Measurements from ENCODE around the gene KBTBD13.

Gene KBTBD13

GRCh38 chr15:65052956-65053355 lies 23.6 kb upstream of the KBTBD13 start:
- no peak for DNase-seq (ENCODE audit: low spot score)

DNA sequence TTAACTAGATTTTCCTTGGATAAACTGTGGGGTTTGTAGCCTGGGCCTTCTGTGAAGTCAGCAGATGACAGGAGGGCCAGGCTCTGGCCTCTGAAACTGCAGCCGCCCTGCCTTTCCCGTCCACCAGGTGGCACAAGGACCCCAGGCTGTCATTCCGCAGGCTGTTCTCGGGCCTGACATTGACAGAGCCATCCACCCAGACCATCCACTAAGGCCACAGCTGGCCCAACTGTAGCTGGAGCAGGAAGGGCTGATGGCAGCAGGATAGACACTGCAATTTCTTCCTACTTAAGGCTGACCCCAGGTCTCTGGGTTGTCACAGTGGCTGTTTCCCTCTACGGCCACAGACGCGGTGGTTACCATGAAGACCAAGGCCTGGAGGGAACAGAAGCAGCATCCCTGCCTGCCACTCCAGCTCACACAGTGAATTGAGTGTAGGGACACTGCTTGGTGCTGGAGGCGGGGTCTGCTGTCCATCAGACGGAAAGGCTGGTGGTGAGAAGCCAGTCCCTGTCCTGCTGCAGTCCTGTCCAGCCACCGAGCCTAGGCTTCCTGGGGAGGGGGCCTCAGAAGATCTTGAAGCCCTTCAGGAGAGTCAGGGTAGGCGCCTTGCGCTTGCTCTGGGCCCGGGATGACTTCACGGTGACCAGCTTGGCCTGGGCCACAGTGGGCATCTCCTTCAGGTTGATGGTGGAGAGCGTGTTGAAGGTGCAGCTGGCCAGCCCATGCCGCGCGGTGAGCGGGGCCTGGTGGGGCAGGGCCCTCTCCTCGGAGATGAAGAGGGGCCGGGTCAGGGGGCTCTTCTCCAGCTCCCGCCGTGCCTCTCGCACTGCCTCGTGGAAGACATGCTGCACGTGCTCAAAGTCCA lies 22.0 kb upstream of the KBTBD13 start:
- peak; percentile 64 for DNase-seq (ENCODE audit: low spot score)

GRCh38 chr15:65055201-65055870 lies 21.2 kb upstream of the KBTBD13 start:
- DNase-seq (ENCODE audit: low spot score), result no peak

DNA sequence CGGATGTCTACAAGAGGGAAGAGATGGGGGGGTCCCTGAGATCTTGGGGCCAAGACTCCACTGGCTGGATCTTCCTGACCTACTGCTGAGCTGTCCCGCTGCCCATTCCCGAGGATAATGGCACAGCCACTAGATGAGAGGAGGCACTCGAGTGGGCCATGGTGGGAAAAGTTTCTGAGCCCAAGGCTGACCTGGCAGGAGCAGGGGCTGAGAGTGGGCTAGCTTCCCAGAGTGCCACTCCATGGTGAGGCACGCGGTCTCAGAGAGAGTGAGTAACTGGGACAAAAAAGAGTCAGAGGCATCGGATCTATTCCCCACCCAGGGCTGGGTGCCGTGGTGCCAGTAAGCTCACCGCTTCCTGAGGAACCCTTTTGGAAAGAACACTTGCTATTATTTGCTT lies 20.4 kb upstream of the KBTBD13 start:
- DNase-seq (ENCODE audit: low spot score), result no peak

DNA sequence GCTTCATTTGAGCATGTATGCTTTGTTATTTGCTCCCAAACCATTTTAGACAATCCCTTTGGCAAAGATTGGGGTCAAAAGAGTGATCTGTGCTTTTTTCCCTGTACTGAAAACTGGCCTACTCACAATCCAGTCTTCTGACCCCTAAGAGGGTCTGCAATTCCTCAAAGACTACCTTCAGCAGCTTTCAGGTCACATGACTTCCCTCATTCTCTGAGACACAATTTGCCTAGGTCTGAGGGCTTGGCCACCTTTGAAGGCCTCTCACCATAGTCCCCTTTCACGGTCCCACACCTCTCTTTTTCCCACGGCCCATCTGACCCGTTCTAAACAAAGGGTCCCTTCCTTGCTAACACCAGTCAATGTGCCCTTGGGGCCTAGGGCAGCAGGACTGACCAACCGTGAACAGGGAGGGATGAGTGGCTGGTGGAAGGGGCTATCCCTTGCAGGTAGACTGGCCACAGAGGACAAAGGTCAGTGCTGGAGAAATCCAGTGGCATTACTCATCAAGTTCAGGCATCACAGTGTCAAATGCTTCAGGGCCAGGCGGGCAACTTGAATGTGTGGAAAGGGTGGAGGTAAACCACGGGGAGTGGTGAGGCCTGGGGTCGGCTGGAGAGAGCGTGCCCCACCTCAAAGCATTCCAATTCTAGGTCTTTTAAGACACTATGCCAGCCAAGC lies 19.5 kb upstream of the KBTBD13 start:
- no peak for DNase-seq (ENCODE audit: low spot score)

GRCh38 chr15:65057549-65057940 lies 19.0 kb upstream of the KBTBD13 start:
- DNase-seq (ENCODE audit: low spot score), result no peak

- no peak for DNase-seq (ENCODE audit: low spot score)
Observed at GRCh38 chr15:65058394-65059368, 17.9 kb upstream of the KBTBD13 start.

- no peak for DNase-seq (ENCODE audit: low spot score)
Observed at GRCh38 chr15:65059369-65059750, 17.2 kb upstream of the KBTBD13 start.

DNA sequence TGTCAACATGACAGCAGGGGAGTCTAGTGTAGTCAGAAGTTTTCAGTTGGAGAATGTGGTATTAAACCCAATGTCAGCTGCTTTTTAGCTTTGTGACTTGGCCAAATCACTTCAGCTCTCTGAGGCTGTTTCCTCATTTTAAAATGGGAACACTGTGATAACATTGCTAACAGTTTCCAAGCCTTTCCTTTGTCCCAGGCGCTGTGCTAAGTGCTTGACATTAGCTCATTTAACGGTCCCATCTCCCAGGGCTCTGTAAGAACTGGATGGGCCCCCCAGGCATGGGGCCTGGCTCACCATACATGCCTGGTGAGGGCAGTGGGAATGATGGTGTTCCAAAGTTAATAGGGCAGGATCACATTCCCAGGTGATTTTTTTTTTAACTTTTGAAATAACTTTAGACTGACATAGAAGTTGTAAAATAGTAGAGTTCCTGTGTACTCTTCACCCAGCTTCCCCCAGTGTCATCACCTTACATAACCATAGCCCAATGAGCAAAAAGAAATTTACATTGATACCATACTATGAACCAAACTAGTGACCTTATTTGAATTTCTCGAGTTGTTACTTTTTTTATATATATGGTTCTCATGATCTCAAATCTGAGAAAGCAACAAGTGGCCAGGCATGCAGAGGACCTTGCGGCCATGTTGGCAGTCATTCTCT lies 16.5 kb upstream of the KBTBD13 start:
- DNase-seq (ENCODE audit: low spot score), result no peak

DNA sequence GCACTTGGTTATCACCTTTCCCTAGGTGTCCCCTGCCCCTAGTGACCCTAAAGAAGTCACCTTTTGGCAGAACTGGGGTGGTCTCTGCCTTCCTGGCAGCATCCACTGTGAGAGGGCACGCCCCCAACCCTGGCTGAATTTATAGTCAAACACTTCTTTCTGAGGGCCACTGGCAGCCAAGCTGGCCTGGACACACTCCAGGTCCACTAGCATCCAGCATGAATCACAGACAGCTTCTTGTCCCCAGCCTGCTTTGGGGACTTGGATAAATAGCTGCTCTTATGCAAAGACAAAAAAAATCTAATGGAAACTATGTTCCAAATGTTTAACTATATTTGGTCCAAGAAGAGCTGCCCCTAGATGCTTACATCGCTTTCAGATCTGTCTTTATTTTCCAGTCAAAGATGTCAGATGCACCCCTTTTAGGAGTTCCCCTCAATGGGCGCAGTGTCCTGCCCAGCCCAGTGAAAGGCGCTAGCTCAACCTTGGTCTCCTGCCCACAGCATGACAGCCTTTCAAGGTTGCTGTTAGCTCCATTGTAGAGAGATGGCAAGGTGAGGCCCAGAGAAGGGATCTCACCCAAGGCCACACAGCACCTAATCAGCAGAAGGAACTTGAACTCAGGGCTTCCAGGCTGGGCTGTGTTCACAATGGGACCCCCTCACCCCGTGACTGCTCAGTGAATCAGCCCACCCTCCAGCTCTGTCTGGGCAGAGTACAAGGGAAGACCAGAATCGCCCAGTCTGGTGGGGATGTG lies 15.7 kb upstream of the KBTBD13 start:
- peak; percentile 71 for DNase-seq (ENCODE audit: low spot score)

DNA sequence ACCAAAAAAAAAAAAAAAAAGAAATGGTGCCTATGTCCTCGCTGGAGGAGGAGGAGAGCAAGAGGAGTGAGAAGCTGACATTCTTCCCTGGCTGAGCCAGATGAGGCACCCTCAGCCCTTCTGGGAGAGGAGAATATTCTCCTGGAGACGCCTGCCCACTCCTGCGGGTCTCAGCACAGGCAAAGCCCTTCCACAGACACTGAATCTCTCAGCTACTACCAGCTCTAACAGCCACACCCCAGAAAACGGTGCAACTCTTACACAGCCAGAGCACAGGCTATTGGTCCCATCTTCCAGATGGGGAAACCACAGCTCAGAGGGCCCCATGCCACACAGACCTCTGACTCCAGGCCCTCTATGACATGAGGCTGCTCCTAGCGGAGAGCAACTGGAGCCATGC lies 14.5 kb upstream of the KBTBD13 start:
- DNase-seq (ENCODE audit: low spot score), result no peak

DNA sequence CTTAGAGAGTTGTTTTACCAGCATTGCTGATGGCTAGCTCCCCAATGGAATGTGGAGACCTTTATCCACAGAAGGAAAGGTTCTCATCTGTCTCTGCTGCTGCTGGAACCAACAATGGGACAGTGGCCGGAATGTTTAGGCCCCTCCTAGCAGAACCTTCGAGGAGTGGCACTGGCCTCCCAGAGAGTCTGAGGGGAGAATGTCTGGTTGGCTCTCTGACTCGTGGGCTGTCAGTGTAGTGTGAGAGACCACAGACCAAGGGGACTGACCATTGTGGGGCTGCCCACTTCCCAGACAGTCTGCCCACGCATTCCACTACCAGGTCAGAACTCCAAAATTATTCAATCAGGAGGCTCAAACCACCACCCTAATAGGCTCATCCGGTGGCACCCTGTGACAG lies 13.8 kb upstream of the KBTBD13 start:
- DNase-seq (ENCODE audit: low spot score), result no peak

GRCh38 chr15:65066001-65066634 lies 10.4 kb upstream of the KBTBD13 start:
- DNase-seq (ENCODE audit: low spot score), result no peak

DNA sequence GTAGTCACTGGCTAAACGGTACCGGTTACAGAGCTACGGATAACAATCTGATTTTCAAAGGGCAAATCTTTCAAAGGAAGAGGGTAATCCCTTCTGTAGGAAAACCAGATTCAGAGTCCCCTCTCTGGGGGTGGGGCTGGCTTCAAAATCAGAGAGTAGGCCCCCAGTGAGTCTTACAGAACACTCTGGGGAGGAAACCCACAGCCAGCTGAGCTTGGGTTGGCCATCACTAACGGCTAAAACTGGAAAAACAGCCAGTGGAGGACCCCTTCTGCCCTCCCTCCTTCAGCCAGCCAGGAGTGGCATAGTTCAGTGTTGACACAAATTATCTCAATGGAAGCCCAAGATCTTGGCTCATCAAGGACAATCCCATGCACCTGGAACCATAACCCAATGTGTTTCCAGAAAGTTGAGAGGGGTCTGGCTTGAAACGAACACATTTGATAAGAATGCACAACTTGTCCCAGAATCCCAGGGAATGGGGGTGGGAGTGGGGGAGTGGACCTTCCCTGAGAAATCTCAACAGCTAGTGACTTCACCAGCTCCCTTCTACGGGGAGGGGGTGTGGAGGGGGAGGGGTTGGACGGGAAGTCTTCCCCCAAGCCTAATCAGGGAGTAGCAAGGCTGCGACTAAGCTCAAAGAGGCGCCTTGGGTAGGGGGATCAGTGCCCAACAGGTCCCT lies 9.8 kb upstream of the KBTBD13 start:
- no peak for DNase-seq (ENCODE audit: low spot score)

DNA sequence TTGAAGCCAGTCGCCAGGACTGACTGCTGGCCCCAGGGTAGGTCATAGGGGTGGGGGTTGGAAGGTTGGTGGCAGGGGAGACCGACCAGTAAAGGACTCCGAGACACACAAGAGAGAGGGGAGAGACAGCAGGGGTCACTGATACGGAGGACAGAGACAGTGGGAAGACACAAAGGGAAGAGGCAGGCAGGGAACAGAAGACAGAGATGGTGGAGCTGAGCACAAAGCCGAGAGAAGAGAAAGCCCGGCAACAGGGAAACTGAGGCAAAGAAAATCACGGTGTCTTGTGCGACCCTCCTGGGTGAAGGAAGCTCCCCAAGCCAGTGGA lies 9.3 kb upstream of the KBTBD13 start:
- DNase-seq (ENCODE audit: low spot score), result no peak

DNA sequence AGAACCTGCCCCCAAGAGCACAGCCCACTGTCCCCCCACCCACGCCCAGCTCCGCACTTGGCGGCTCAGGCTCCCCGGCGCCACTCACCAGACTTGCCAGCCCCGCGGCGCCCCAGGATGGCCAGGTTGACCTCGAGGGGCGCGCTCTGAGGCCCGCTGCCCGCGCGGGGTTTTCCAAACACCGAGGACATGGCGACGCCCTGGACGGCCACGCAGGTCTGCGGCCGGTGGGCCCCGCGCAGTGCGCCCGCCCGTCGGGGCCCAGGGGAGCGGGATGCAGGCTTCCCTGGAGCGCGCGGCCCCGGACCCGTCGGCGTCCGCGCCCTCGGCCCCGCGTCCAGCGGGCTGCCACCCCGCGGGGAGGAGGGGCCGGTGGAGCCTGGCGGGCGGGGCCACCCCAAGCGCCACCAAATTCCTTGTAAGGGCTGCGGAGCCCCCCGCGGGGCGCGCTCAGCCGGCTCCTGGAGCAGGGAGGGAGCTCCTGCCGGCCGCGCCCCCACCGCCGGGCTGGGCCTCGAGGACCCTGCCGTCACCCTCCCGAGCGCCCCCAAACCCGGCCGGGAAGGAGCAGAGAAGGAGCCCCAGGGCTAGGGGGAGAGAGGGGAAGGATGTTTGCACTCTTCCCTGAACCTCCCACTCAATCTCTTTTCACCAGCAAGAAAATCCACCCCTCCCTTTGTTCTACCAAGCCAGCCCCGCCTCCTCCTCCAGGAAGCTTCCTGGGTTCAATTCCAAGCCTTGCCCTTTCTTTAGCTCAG lies 8.7 kb upstream of the KBTBD13 start, which contains the start of gene RASL12:
Gene RASL12, minus strand, starts transcription at position 347 of the 758 bp plus-strand sequence. Its CDS starts 156 bp downstream, at position 191.
- no peak for DNase-seq (ENCODE audit: low spot score)

DNA sequence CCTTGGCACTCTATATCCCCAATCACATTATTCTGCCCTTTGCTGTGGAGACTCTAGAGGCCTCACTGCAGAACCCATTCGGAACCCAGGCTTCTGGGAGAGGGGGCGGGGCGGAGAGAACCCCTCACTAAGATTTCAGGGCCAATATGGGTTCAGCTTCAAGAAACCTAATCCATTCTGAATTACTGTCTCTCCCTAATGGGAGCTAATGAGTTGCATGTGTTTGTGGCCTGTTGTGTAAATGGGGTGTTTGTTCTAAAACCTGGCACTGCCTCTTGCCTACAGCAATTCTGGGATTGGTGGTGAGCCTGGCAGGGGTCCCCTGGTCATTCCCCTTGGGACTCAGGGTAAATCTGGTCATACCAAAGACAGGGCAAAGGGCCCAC lies 8.2 kb upstream of the KBTBD13 start:
- DNase-seq (ENCODE audit: low spot score), result no peak

GRCh38 chr15:65069179-65069578 lies 7.4 kb upstream of the KBTBD13 start:
- DNase-seq (ENCODE audit: low spot score), result no peak

Data from putamen (tissue), 1 donor.